HPDE6-E6E7 (cell line): ENCODE data around the gene KCNQ2.

ENCODE experiments used
- DNase-seq: peaks from one replicate; pipeline ENCODE4 v3.0.0; 2011; ENCODE audit warnings: missing footprints; ENCODE audit errors: extremely low spot score

Gene KCNQ2

DNA sequence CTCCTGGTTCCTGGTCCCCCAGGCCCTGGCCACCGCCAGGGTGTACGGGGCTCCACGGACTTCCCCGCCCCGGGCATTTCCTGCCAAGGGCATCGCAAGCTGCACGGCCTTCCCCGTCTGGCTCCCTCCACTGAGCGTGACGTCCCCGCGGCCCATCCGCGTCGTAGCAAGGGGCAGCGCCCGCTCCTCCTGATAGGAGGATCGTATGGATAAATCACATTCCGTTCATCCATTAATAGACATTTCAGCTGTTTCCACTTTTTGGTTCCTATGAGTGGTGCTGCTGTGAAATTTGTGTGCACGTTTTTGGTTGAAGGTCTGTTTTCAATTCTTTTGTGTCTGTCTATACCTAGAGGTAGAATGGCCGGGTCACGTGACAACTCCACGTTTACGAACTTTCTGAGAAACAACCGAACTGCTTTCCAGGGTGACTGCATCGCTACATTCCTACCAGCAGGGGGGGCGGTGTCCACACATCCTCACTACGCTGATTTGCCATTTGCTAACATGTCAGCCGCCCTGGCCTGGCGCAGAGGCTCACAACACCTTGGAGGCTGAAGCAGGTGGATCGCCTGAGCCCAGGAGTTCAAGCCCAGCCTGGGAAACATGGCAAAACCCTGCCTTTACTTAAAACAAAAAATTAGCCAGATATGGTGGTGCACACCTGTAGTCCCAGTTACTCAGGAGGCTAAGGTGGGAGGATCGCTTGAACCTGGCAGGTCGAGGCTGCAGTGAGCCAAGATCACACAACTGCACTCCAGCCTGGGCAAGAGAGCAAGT is 37.7 kb downstream of the KCNQ2 start:
- DNase-seq = no peak

DNA sequence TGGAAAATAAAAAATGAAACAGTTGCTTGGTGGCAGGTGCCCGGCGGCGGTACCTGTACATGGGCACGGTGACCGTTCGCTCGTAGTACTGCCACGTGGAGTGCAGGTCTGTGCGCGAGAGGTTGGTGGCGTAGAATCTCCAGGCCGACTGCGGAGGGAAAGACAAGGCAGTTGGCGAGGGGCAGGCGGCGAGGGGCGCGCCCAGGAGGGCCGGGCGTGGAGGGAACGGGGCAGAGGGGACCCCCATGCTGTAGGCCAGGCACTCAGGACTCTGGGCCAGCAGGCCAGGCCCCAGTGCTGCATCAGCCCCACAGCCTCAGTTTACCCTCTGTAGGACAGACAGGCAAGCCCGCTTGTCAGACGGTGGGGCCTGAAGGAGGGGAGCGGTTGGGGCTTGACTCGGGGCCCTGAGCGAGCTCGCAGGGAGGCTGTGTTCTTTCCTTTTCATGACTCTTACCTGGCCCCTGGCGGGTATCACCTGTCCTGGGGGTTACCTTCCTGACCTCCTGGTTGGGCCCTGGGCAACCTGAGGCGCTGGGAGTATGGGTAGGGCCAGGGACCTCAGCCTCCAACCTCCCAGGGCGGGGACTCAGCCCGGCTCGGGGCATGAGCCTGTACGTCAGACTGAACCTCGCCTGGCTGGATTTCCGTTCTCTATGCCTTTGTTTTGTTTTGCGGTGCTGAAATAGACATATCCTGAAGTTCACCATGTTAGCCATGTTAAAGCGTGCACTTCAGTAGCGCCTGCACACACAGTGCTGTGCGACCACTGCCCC is 38.5 kb downstream of the KCNQ2 start:
- DNase-seq = no peak

DNA sequence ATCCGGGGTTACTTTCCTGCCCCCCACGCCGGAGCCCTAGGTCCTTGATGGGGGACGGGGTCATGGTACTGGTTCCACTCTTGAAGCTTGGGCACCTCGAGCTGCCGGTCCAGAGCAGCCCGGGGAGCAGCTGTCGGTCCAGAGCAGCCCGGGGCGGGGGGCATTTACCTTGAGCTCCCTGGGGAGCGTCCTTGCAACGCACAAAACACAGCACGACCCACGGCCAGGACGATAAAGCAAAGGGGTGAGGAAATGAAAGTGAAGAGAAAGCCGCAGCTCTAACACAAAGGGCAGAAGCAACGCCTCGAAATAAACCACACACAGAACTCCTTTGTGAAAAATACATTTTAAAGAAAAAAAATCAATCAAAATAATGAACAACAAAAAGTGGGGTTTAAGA is 39.1 kb downstream of the KCNQ2 start:
- no peak for DNase-seq

- DNase-seq = no peak
These were observed 39.7 kb downstream of the KCNQ2 start for GRCh38 chr20:63432577-63433325.

DNA sequence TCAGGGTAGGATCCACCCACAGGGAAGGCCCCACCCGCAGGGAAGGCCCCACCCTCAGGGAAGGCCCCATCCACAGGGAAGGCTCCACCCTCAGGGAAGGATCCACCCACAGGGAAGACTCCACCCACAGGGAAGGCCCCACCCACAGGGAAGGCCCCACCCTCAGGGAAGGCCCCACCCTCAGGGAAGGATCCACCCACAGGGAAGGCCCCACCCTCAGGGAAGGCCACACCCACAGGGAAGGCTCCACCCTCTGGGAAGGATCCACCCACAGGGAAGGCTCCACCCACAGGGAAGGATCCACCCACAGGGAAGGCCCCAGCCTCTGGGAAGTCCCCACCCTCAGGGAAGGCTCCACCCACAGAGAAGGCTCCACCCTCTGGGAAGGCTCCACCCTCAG is 40.5 kb downstream of the KCNQ2 start:
- no peak for DNase-seq

- DNase-seq = no peak
These were observed 41.6 kb downstream of the KCNQ2 start for GRCh38 chr20:63430891-63431290.

- DNase-seq = no peak
These were observed 42.5 kb downstream of the KCNQ2 start for GRCh38 chr20:63429992-63430391.

GRCh38 chr20:63428906-63429575 is 43.4 kb downstream of the KCNQ2 start:
- no peak for DNase-seq

DNA sequence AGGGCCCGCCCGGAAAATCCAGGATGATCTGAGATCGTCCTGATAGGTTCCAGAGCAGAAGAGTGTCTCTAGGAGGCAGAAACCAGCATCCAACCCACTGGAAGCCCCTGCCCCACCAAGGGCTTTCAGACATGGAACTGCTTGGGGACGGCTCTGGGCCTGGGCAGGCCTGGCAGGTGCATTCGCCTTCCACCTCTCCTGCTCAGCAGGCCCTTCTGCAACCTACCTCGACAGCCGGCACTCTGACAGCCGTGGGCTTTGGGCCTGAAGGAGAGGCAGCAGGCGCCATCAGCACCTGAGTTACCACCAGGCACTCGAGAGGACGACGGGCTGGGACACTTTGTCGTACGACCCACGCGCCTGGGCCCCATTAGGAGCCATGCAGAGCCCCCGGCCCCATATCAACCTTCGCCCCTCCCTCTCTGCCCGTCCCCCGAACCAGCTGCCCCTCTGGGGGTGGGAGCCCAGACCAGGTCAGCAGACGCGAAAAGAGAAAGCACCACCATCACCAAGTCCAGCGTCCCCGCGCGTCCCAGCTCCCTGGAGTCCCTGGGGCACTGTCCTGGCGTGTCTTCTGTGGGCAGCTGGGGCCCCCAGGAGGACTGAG is 44.6 kb downstream of the KCNQ2 start:
- no peak for DNase-seq

DNA sequence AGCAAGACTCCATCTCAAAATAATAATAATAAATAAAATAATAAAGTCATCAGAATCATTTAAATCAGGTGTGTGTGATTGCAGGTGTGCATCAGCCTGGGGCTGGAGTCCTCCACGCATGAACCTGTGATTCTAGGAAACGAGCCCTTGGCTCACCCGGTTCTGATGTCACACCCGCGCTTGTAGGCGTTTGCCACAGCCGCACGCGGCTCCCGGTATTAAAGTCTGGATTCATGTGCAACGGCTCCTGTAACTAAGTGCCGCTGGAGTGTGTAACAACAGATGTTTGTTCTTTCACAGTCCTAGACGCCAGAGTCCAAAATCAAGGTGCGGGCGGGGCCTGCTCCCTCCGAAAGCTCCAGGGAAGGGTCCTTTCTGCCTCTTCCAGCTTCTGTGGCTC is 45.2 kb downstream of the KCNQ2 start:
- no peak for DNase-seq

DNA sequence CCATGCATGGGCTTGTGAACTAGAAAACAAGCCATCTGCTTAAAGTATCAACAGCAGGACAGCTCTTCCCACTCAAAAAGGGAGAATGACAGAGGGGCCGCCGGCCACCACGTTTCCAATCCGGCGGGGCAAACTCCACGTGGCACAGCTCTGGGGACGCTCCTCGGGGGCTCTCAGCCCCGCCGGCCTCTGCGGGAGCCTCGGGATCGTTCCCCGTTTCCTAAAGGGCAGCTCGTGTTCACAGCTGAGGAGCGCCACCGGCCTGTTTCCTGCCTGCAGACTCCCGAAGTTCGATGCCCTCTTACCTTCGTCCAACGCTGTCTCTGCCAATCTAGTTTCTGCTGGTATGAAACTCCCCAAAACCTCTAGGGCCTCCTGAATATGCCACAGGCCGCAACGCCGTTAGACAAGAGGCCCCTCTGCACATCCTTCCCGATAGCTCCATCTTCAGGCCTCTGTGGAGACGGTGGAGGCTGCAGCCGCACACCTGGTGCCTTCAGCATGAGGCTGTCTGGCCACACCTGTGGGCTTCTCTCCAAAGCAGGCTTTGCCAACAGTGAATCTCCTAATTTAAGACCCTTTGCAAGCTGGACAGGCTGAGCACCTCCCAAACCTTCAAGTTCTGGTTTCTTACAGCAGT is 46.5 kb downstream of the KCNQ2 start:
- no peak for DNase-seq

- DNase-seq = no peak
These were observed 47.8 kb downstream of the KCNQ2 start for GRCh38 chr20:63424613-63425012.

DNA sequence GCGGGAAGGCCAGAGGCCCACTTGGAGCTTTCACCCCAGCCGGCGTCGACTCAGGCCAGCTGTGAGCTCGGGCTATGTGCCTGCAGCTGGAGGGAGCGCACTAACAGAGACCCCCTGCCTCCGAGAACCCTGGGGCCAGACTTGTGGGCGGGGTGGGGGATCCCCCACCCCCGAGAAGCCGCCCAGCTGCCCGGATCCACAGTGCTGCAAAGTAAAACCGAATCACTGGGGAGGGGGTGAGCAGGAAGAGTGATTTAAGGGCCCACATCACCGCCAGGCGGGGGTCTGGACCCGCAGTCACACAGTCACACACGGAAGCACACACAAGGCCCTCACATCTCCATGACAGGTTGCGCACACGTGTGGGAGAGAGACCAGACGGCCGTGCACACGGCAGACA is 48.7 kb downstream of the KCNQ2 start:
- no peak for DNase-seq

DNA sequence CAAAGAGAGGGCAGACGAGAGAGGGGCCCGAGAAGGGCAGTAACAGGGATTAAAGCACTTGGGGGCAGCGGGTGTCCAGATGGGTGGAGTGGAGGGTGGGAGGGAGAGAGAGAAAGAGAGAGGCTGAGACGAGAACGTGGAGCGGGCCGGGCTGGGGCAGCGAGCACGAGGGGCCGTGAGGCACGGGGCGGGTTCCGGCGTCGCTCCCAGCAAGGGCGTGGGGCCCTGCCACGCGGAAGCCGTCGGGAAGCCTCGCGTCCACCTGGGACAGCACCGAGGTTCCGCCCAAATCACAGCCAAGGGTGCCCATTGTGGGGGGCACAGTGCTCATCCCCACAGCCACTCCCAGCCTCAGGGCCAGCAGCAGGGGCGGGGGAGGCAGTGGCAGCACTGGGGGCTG is 49.8 kb downstream of the KCNQ2 start:
- DNase-seq = no peak

- DNase-seq = no peak
These were observed 50.5 kb downstream of the KCNQ2 start for GRCh38 chr20:63421913-63422312.

GRCh38 chr20:63421094-63421692 is 51.3 kb downstream of the KCNQ2 start:
- no peak for DNase-seq

GRCh38 chr20:63420359-63421093 is 51.9 kb downstream of the KCNQ2 start:
- DNase-seq = no peak

- DNase-seq = no peak
These were observed 53.2 kb downstream of the KCNQ2 start for GRCh38 chr20:63419299-63419698.

- DNase-seq = no peak
These were observed 53.8 kb downstream of the KCNQ2 start for GRCh38 chr20:63418617-63419016.

GRCh38 chr20:63417738-63418120 is 54.7 kb downstream of the KCNQ2 start:
- DNase-seq = no peak
